Panc1 (cell line): ENCODE measurements around the gene CCSAP. TPM values are rescaled to one million over a fixed set of nuclear protein-coding genes. Genes with fewer than 3 reads are reported as not detected.

ENCODE experiments used
- ATAC-seq: fragments of 200-7000 bp; cut with Tn5 transposase; 2 replicates; pipeline ENCODE4 v1.9.1; 2020; ENCODE audit warnings: mild to moderate bottlenecking, moderate library complexity
- BruUV-seq: library from RNA; stranded (reverse); fragments of 400-500 nt; replicated peaks from 2 replicates; lab custom pipeline; 2021; lab: Mats Ljungman, UMichigan
- CTCF ChIA-PET: fragments of 300-600 bp; sonication (Branson Sonifier 250); formaldehyde crosslinking; loops from one replicate; lab custom pipeline; 2022; ENCODE audit warnings: antibody characterized with exemption; lab: Charles Lee
- POLR2A ChIA-PET: fragments of 300-600 bp; sonication (Branson Sonifier 250); formaldehyde crosslinking; loops from one replicate; lab custom pipeline; 2022; ENCODE audit warnings: antibody characterized with exemption; lab: Charles Lee
- DNase-seq: peaks from one replicate; pipeline ENCODE4 v3.0.0-alpha.2; 2010; ENCODE audit warnings: low read depth, low spot score
- H3K27ac ChIP-seq: 2 replicates; pipeline ENCODE4 v1.5.1; 2011; ENCODE audit warnings: mild to moderate bottlenecking, low read length, inconsistent platforms
- H3K27me3 ChIP-seq: fragments of 200-500 bp; sonication (Bioruptor generic); 2 replicates; pipeline ENCODE4 v1.6.0; 2014; ENCODE audit warnings: low read length, inconsistent platforms; ENCODE audit not compliant: control insufficient read depth, insufficient read depth
- H3K36me3 ChIP-seq: fragments of 200-500 bp; sonication (Bioruptor generic); 2 replicates; pipeline ENCODE4 v1.5.1; 2014; ENCODE audit warnings: inconsistent platforms, mild to moderate bottlenecking, low read length, moderate library complexity; ENCODE audit not compliant: control insufficient read depth, insufficient read depth
- H3K4me1 ChIP-seq: 2 replicates; pipeline ENCODE4 v1.5.1; 2011; ENCODE audit warnings: inconsistent platforms, mild to moderate bottlenecking, low read length, moderate library complexity; ENCODE audit not compliant: control insufficient read depth, insufficient read depth
- H3K4me3 ChIP-seq, 2 experiments: 2 replicates each; pipeline ENCODE4 v1.5.1; 2011 to 2012; ENCODE audit warnings: low read depth in 2 of 2, low read length in 2 of 2, mild to moderate bottlenecking in 2 of 2, inconsistent platforms in 1 of 2, moderate library complexity in 1 of 2
- H3K9me3 ChIP-seq: fragments of 200-500 bp; sonication (Bioruptor generic); 2 replicates; pipeline ENCODE4 v1.5.1; 2014; ENCODE audit warnings: low read depth, mild to moderate bottlenecking, inconsistent platforms, low read length, moderate library complexity; ENCODE audit not compliant: control insufficient read depth, insufficient read depth
- POLR2AphosphoS5 ChIP-seq: IDR thresholded peaks from 2 replicates; pipeline ENCODE4 v1.6.1; 2012; ENCODE audit warnings: mild to moderate bottlenecking, low read depth, low read length, moderate library complexity
- SIN3A ChIP-seq: IDR thresholded peaks from 2 replicates; pipeline ENCODE4 v1.6.1; 2012; ENCODE audit warnings: low read depth, mild to moderate bottlenecking, low read length, moderate library complexity, borderline replicate concordance; ENCODE audit not compliant: insufficient read depth
- TCF7L2 ChIP-seq: IDR thresholded peaks from 2 replicates; pipeline ENCODE4 v1.6.1; 2011; ENCODE audit warnings: mild to moderate bottlenecking, low read depth, low read length, inconsistent platforms
- in situ Hi-C: cut with HindIII; loops from 2 replicates; pipeline ENCODE4 v1.10.0; 2016; ENCODE audit warnings: low sequenced_read_pairs, low pct_unique_long_range_greater_than_20kb
- intact Hi-C: fragments of 100-400 bp; cut with micrococcal nuclease; formaldehyde crosslinking; loops from one replicate; pipeline ENCODE4 v1.10.0; 2022; ENCODE audit not compliant: unreplicated experiment
- total RNA-seq: library from RNA; stranded (reverse); gene quantifications from one replicate; pipeline ENCODE4 v1.2.1, GENCODE V29; 2021; ENCODE audit not compliant: unreplicated experiment
- TF ChIP-seq, protein P1 (sequence below): fragments of 450-650 bp; IDR thresholded peaks from 2 replicates; pipeline ENCODE4 v1.5.1; 2017; ENCODE audit warnings: mild to moderate bottlenecking
- TF ChIP-seq, protein P2 (sequence below), 2 experiments: IDR thresholded peaks; 2 replicates each; pipeline ENCODE4 v1.6.1; 2011 to 2012; ENCODE audit warnings: low read depth in 2 of 2, control low read depth in 1 of 2, low read length in 1 of 2, mild to moderate bottlenecking in 1 of 2, moderate library complexity in 1 of 2; ENCODE audit not compliant: insufficient read depth in 1 of 2

Gene CCSAP
- total RNA-seq, 1 experiment from 2014 or later: 11.6 TPM

DNA sequence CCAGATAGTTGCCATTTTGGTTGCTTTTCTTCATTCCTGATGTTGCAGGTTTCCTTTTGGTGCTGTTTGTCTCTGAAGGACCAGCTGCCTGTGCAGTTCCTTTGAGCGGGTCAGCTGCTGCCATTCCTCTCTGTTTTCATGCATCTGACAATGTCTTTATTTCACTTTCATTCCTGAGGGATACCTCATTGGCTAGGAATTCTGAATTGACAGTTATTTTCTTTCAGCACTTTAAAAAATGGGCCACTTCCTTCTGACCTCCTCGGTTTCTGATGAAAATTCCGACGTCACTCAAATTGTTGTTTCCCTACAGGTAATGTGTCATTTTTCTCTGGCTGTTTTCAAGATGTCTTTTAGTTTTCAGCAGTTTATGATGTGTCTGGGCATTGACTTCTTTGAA, 24.8 kb downstream of the CCSAP start:
- no TSS peak for BruUV-seq
- no peak for ATAC-seq
- intact Hi-C loops: no loop called here
- Histone ChIP-seq H3K4me1 (no peaks in the 10 kb centered on the region), H3K27me3 (no peaks in the 10 kb centered on the region), H3K9me3 (no peaks in the 10 kb centered on the region), H3K36me3 (peaks cover 4% of the 10 kb centered on the region; the same call in 1 of the 2 replicates), H3K27ac (no peak overlapping the region), H3K4me3 (no peak overlapping the region)
- CTCF ChIA-PET: no interaction called here
- in situ Hi-C loops: no loop called here
- no peak for DNase-seq
- TF ChIP-seq SIN3A (no peak), TCF7L2 (no peak)
- TF ChIP-seq, protein P1, sequence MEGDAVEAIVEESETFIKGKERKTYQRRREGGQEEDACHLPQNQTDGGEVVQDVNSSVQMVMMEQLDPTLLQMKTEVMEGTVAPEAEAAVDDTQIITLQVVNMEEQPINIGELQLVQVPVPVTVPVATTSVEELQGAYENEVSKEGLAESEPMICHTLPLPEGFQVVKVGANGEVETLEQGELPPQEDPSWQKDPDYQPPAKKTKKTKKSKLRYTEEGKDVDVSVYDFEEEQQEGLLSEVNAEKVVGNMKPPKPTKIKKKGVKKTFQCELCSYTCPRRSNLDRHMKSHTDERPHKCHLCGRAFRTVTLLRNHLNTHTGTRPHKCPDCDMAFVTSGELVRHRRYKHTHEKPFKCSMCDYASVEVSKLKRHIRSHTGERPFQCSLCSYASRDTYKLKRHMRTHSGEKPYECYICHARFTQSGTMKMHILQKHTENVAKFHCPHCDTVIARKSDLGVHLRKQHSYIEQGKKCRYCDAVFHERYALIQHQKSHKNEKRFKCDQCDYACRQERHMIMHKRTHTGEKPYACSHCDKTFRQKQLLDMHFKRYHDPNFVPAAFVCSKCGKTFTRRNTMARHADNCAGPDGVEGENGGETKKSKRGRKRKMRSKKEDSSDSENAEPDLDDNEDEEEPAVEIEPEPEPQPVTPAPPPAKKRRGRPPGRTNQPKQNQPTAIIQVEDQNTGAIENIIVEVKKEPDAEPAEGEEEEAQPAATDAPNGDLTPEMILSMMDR: no peak
- TF ChIP-seq, protein P2, sequence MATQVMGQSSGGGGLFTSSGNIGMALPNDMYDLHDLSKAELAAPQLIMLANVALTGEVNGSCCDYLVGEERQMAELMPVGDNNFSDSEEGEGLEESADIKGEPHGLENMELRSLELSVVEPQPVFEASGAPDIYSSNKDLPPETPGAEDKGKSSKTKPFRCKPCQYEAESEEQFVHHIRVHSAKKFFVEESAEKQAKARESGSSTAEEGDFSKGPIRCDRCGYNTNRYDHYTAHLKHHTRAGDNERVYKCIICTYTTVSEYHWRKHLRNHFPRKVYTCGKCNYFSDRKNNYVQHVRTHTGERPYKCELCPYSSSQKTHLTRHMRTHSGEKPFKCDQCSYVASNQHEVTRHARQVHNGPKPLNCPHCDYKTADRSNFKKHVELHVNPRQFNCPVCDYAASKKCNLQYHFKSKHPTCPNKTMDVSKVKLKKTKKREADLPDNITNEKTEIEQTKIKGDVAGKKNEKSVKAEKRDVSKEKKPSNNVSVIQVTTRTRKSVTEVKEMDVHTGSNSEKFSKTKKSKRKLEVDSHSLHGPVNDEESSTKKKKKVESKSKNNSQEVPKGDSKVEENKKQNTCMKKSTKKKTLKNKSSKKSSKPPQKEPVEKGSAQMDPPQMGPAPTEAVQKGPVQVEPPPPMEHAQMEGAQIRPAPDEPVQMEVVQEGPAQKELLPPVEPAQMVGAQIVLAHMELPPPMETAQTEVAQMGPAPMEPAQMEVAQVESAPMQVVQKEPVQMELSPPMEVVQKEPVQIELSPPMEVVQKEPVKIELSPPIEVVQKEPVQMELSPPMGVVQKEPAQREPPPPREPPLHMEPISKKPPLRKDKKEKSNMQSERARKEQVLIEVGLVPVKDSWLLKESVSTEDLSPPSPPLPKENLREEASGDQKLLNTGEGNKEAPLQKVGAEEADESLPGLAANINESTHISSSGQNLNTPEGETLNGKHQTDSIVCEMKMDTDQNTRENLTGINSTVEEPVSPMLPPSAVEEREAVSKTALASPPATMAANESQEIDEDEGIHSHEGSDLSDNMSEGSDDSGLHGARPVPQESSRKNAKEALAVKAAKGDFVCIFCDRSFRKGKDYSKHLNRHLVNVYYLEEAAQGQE (IDR thresholded peaks at IDR 0.05; ENCODE audit: insufficient read depth in 1 of 2, low read depth in 2 of 2, low read length in 1 of 2): no peak
- POLR2A ChIA-PET: no interaction called here

DNA sequence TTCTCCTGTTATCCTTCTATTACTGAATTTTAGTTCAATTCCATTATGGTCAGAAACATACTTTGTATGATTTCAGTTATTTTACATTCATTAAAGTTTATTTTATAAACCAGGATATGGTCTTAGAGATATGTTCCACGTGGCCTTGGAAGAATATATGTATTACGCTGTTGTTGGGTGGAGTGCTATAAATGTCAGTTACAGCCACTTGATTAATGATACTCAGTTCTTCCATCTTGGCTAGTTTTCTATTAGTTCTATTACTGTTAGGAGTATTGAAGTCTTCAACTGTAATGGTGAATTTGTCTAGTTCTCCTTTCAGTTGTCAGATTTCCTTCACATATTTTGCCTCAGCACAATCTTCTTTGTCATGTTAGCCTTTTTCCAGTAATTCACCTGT, 26.7 kb downstream of the CCSAP start:
- Histone ChIP-seq H3K4me3 (no peak overlapping the region), H3K4me1 (no peaks in the 10 kb centered on the region), H3K9me3 (no peaks in the 10 kb centered on the region), H3K36me3 (0 out of 2 replicates have a peak, but pooled peaks cover 2% of the 10 kb centered on the region), H3K27ac (no peak overlapping the region), H3K27me3 (no peaks in the 10 kb centered on the region)
- no TSS peak for BruUV-seq
- intact Hi-C loops: no loop called here
- ATAC-seq (no peak), DNase-seq (no peak)
- POLR2A ChIA-PET: no interaction called here
- in situ Hi-C loops: no loop called here
- TF ChIP-seq TCF7L2: no peak
- no peak for TF ChIP-seq POLR2AphosphoS5
- no peak for TF ChIP-seq SIN3A
- TF ChIP-seq, protein P2 (IDR thresholded peaks at IDR 0.05; ENCODE audit: insufficient read depth in 1 of 2, low read depth in 2 of 2, low read length in 1 of 2): no peak
- TF ChIP-seq, protein P1: no peak
- CTCF ChIA-PET: interaction anchor here (0.6 kb wide), 1 partner anchor 61 kb away, joined by 4 read pairs; no protein-coding TSS in a partner anchor
